KOPT-K1 (cell line): ENCODE measurements around the gene SLC4A7.

ENCODE experiments used
- H3K27ac ChIP-seq: fragments of 200-600 bp; sonication (generic); 2 replicates; pipeline ENCODE4 v1.5.1; 2016; ENCODE audit warnings: antibody characterized with exemption, mild to moderate bottlenecking, low read depth, low read length; ENCODE audit not compliant: poor library complexity, severe bottlenecking
- H3K36me3 ChIP-seq: fragments of 200-600 bp; sonication (generic); 2 replicates; pipeline ENCODE4 v1.5.1; 2017; ENCODE audit warnings: antibody characterized with exemption, mild to moderate bottlenecking, low read length, moderate library complexity; ENCODE audit not compliant: insufficient read depth
- H3K9me3 ChIP-seq: fragments of 200-600 bp; sonication (generic); 2 replicates; pipeline ENCODE4 v1.5.1; 2017; ENCODE audit warnings: antibody characterized with exemption, low read length, mild to moderate bottlenecking; ENCODE audit not compliant: insufficient read depth, poor library complexity, severe bottlenecking

The SLC4A7 gene

DNA sequence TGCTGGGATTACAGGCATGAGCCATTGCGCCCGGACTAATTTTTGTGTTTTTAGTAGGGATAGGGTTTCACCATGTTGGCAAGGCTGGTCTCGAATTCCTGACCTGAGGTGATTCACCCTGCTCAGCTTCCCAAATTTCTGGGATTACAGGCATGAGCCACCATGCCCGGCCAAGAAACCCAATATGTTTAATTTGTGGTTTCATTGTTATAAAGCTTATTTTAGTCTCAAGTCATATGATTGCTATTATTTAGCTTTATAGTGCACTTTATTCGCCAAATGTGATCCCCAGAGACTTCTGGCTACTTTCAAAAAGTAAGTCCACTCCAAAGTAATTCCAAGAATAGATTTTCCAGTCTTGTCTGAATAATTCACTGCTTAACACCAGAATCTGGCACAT lies 19.3 kb upstream of the SLC4A7 start:
- no peak overlapping the region for H3K27ac ChIP-seq
- H3K36me3 ChIP-seq: no peaks in the 10 kb centered on the region
- H3K9me3 ChIP-seq: no peaks in the 10 kb centered on the region

DNA sequence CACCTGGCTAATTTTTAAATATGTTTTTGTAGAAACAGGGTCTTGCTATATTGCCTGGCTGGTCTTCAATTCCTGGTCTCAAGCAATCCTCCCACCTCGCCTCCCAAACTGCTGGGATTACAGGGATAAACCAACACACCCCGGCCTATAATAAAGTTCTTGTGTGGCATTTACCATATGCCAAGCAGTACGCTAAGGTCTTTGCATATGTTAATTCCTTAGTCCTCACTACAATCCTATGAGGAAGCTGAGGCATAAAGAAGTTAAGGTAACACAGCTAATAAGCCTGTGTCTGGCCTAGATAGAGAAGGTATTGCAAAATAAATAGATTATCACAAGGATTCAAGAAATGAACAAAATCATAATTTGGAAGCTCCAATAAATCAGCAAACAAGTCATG lies 17.6 kb upstream of the SLC4A7 start:
- Histone ChIP-seq H3K9me3 (no peaks in the 10 kb centered on the region), H3K36me3 (no peaks in the 10 kb centered on the region), H3K27ac (no peak overlapping the region)

DNA sequence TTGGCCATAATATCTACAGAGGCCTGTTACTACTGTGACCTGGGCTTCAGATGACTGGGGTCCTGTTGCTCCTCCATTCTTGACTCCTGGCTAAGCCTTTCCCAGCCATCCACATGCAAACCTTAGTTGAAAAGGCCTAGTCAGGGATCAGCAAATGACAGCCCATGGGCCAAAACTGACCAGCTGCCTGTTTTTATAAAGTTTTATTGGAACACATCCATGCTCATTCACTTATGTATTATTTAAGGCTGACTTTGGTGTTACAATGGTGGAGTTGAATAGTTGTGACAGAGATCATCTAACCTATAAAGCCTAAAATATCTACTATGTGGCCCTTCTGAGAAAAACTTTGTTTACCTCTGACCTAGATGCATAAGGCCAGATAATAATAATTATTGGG lies 16.8 kb upstream of the SLC4A7 start:
- no peaks in the 10 kb centered on the region for H3K36me3 ChIP-seq
- no peak overlapping the region for H3K27ac ChIP-seq
- no peaks in the 10 kb centered on the region for H3K9me3 ChIP-seq

GRCh38 chr3:27500035-27500434 lies 15.9 kb upstream of the SLC4A7 start:
- Histone ChIP-seq H3K9me3 (no peaks in the 10 kb centered on the region), H3K27ac (no peak overlapping the region), H3K36me3 (no peaks in the 10 kb centered on the region)

GRCh38 chr3:27494784-27495183 lies 10.6 kb upstream of the SLC4A7 start:
- Histone ChIP-seq H3K36me3 (no peaks in the 10 kb centered on the region), H3K27ac (no peak overlapping the region), H3K9me3 (no peaks in the 10 kb centered on the region)

- Histone ChIP-seq H3K9me3 (no peaks in the 10 kb centered on the region), H3K36me3 (no peaks in the 10 kb centered on the region), H3K27ac (no peak overlapping the region)
These were observed 4.6 kb upstream of the SLC4A7 start for GRCh38 chr3:27488821-27489220.

DNA sequence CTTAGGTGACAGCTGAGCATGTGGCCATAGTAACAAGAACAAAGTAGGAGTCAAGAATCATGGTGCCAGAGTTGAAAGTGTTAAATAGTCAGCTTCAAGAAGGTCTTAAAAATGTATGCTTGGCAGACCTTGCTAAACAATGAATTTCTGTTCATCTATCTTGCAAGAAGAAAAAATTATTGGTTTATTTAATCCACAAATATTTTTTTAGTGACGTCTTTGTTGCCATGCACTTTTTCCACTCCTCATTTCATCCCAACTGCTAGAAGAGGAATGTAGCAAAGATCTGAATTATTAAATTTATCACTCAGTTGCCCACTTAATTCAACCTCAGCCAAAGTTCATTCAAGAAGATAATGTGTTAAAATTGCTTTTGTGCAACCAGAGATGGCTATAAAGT lies 3.2 kb upstream of the SLC4A7 start:
- Histone ChIP-seq H3K9me3 (no peaks in the 10 kb centered on the region), H3K36me3 (no peaks in the 10 kb centered on the region), H3K27ac (no peak overlapping the region)

- no peak overlapping the region for H3K27ac ChIP-seq
- H3K9me3 ChIP-seq: no peaks in the 10 kb centered on the region
- H3K36me3 ChIP-seq: no peaks in the 10 kb centered on the region
These were observed 2.2 kb upstream of the SLC4A7 start for GRCh38 chr3:27486336-27486735.

DNA sequence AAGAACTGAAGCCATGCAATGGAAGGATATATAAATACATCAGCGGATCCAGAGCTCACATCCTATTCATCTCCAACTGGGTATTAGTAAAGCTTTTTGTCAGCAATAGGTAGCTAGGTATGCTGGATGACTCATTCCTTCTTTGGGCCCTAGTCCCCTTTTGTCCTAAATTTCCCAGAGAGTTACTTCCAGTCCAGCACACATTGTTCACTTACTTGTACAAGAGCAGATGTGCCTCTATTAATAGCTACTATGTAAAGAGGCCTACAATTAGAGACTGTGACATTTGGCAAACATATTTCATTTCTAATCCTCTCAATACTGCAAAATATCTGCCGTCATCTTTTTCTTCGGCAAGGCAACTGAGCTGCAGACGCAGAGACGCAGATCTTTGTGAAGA lies 1.7 kb upstream of the SLC4A7 start:
- Histone ChIP-seq H3K9me3 (no peaks in the 10 kb centered on the region), H3K27ac (no peak overlapping the region), H3K36me3 (no peaks in the 10 kb centered on the region)

GRCh38 chr3:27483117-27484014 lies 818 bp downstream of the SLC4A7 start:
- Histone ChIP-seq H3K36me3 (peaks cover 2% of the 10 kb centered on the region; the same call in 1 of the 2 replicates), H3K27ac (peak overlapping the region; percentile 90), H3K9me3 (no peaks in the 10 kb centered on the region)

DNA sequence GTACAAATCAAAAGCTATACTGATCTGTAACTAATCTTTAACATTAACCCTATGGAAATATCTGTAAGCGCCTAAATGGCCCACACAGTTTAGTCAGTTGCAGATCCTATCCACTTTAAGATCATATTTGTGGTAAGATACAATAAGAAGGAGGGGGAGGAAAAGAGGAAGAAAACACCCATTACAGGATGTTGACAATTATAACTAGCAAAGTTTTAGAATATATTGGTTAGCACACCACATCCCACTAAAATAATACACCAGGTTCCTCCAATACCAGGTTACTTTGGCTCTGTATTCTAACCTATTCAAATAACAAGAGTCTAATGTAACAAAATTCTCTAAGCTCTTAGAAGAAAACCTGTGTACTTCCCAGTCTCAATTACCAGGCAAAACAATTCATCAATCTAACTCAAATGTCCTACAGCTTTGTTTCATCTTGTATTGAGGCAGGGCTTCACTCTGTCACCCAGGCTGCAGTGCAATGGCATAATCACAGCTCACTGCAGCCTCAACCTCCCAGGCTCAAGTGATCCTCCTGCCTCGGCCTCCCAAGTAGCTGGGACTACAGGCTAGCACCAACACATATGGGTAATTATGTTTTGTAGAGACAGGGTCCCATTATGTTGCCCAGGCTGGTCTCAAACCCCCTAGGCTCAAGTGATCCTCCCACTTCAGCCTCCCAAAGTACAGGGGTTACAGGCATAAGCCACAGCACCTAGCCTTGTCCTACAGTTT lies 4.2 kb downstream of the SLC4A7 start:
- H3K9me3 ChIP-seq: peaks cover 20% of the 10 kb centered on the region
- H3K27ac ChIP-seq: peak overlapping the region; percentile 43
- H3K36me3 ChIP-seq: peaks cover 23% of the 10 kb centered on the region

DNA sequence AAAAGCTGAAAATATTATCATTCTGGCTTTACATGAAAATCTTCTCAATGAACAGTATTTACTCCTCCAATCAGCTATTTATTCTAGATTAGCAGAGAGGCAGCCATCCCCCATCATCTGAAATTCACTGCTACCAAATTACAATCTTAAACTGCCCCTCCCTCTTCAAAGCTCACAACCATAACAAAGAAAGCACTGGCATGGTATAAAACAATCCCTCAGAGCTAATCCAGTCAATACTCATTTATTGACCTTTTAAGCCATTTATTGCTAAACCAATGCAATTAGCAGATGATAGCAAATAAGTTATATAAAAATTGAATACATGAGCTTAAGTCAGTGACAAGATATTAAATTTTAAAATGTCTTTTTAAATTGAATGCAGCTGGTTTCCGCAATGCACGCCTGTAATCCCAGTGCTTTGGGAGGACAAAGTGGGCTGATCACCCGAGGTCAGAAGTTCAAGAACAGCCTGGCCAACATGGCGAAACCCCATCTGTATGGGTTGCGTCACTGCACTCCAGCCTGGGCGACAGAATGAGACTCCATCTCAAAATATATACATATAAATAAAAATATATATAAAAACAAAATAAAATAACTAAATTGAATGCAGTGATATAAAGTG lies 12.1 kb downstream of the SLC4A7 start:
- H3K9me3 ChIP-seq: peaks cover 14% of the 10 kb centered on the region
- H3K27ac ChIP-seq: no peak overlapping the region
- H3K36me3 ChIP-seq: peaks cover 36% of the 10 kb centered on the region

DNA sequence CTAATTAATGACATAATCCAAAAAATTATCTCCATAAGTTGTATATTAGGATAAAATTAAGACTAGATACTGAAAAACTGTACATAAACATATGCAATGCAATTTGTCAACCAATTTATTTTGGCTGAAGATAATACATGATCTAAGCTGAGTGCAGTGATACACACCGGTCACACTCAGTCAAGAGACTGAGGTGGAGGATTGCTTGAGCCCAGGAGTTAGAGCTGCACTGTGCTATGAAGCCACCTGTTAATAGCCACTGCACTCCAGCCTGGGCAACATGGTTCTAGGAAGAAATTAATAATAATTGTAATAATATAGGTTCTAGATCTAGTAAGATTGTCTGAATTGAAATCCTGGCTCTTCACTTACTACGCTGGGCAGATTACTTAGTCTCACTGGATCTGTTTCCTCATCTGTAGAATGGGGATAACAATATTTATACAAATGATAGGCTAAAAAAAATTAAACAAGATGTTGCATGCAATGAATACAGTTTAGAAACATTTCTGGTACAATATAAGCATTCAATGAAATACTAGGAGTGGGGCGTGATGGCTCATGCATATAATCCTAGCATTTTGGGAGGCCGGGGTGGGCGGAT lies 15.8 kb downstream of the SLC4A7 start:
- H3K36me3 ChIP-seq: peaks cover 41% of the 10 kb centered on the region
- H3K9me3 ChIP-seq: peaks cover 27% of the 10 kb centered on the region
- no peak overlapping the region for H3K27ac ChIP-seq

- H3K36me3 ChIP-seq: peaks cover 35% of the 10 kb centered on the region
- H3K27ac ChIP-seq: no peak overlapping the region
- H3K9me3 ChIP-seq: peaks cover 29% of the 10 kb centered on the region
These were observed 16.6 kb downstream of the SLC4A7 start for GRCh38 chr3:27467545-27467944.

GRCh38 chr3:27464646-27465045 lies 19.5 kb downstream of the SLC4A7 start:
- no peak overlapping the region for H3K27ac ChIP-seq

More at GRCh38 chr3:27464646-27465045, 19.5 kb downstream of the SLC4A7 start:
- Histone ChIP-seq H3K36me3 (peaks cover 27% of the 10 kb centered on the region; the same call in 1 of the 2 replicates), H3K9me3 (peaks cover 29% of the 10 kb centered on the region)
